B cell (primary cell): ENCODE results near the gene C12orf75.

ENCODE experiments used
- EZH2 ChIP-seq: IDR thresholded peaks from 2 replicates; pipeline ENCODE4 v1.6.1; 2012; ENCODE audit warnings: borderline replicate concordance, low read depth, mild to moderate bottlenecking, moderate library complexity, low read length; ENCODE audit not compliant: insufficient read depth, poor library complexity, severe bottlenecking
- TF ChIP-seq, protein P1 (sequence below): fragments of 200-600 bp; IDR thresholded peaks from one replicate; pipeline ENCODE4 v1.8.0; 2022; ENCODE audit warnings: antibody characterized with exemption, mild to moderate bottlenecking

DNA sequence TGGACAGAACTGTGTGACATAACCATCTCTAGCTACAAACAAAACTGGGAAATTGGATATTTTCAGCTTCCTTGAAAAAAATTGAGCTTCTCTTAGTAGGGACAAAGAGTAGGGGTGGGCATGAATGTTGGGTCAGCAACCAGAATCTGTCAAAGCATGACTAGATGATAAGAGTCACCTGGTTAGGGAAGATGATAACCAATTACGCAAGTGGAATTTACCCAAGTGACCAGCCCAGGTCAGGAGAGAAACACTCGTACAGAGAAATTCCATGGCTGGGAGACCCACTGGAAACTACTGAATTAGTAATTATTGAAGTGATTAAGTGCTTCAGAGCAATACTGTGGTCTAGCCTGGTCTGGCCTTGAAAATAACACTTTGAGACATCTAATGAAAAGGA lies 36.3 kb upstream of the C12orf75 start:
- TF ChIP-seq, protein P1, sequence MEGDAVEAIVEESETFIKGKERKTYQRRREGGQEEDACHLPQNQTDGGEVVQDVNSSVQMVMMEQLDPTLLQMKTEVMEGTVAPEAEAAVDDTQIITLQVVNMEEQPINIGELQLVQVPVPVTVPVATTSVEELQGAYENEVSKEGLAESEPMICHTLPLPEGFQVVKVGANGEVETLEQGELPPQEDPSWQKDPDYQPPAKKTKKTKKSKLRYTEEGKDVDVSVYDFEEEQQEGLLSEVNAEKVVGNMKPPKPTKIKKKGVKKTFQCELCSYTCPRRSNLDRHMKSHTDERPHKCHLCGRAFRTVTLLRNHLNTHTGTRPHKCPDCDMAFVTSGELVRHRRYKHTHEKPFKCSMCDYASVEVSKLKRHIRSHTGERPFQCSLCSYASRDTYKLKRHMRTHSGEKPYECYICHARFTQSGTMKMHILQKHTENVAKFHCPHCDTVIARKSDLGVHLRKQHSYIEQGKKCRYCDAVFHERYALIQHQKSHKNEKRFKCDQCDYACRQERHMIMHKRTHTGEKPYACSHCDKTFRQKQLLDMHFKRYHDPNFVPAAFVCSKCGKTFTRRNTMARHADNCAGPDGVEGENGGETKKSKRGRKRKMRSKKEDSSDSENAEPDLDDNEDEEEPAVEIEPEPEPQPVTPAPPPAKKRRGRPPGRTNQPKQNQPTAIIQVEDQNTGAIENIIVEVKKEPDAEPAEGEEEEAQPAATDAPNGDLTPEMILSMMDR, result no peak
- TF ChIP-seq EZH2, result no peak
